Skin epidermis (tissue), 12 donors: Measurements from ENCODE around the gene CCDC191.
A peak's percentile ranks its signal among the peaks of the same experiment; 100 is the strongest.

Source experiments
- H3K27ac ChIP-seq, 21 experiments: fragments of 200-600 bp; sonication (generic) in 11 of 21; one replicate each; pipeline ENCODE4 v1.5.0; 2020; ENCODE audit warnings: mild to moderate bottlenecking in 3 of 21, inconsistent platforms in 2 of 21, moderate library complexity in 2 of 21
- H3K4me3 ChIP-seq, 7 experiments: fragments of 200-600 bp; sonication (generic) in 2 of 7; one replicate each; pipeline ENCODE4 v1.5.0; 2020; ENCODE audit warnings: inconsistent platforms in 2 of 7, mild to moderate bottlenecking in 2 of 7, moderate library complexity in 1 of 7

The CCDC191 gene

DNA sequence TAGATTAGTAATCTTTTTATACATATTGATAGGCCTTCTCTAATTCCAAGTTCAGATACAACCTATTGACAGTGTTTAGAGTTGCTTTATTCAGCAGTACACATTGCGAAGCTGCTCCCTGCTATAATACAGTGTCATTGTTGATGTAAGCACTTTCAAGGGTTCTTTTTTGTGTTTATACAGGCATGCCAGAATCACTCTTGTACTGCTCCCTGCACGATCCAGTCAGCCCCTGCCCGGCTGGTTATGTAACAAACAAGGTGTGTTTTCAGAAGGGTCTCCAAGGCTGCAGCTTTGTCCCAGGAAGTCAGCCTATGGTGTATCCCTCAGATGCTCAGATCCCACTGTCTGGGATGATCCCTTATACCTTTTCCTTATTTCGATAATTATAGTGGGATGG lies 11.5 kb upstream of the CCDC191 start:
- no peak overlapping the region for H3K27ac ChIP-seq
- H3K4me3 ChIP-seq: no peak overlapping the region

DNA sequence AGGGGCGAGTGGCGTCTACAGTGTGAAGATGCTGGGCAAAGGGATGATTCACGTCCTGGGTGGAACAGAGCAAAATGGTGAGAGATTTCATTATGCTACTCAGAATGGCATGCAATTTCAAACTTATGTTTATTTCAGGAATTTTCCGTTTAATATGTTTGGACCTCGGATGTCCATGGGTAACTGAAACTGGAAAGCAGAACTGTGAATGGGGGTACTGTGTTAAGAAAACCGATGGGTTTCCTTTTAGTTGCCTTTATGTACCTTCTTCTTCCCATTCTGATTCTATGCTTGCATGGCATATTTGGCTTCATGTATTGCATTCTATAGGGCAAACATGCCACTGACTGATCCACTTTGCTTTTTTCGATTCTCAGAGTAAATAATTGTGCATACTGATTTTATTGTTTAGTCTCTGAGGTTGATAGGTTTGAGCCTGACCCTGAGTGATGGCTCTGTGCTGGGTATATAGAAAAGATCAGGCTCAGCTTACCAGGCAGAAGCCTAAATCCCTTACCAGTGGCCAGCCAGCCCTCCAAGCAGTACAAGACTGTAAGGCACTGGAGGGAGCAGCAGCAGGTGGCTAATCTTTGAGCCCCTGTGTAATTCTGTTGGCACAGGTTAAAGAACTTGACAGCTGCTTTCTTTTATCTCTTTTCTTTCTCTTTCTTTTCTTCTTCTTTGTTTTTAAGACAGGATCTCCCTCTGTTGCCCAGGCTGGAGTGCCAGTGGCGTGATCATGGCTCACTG lies 4.8 kb upstream of the CCDC191 start:
- H3K4me3 ChIP-seq: no peak overlapping the region
- H3K27ac ChIP-seq: no peak overlapping the region

DNA sequence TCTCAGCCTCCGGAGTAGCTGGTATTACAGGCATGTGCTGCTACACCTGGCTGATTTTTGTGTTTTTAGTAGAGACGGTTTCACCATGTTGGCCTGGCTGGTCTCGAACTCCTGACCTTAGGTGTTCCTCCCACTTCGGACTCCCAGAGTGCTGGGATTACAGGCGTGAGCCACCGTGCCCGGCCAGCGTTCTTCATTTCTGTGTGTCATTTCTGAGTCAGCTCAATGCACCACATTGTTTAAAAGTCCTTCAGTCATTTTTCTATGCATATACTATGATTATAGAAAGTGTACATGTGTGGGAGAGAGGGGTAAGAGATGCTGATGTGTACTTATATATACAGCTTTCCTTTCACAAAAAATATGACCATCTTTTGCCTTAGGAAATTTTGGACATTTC lies 2.3 kb upstream of the CCDC191 start:
- H3K27ac ChIP-seq: no peak overlapping the region
- no peak overlapping the region for H3K4me3 ChIP-seq

DNA sequence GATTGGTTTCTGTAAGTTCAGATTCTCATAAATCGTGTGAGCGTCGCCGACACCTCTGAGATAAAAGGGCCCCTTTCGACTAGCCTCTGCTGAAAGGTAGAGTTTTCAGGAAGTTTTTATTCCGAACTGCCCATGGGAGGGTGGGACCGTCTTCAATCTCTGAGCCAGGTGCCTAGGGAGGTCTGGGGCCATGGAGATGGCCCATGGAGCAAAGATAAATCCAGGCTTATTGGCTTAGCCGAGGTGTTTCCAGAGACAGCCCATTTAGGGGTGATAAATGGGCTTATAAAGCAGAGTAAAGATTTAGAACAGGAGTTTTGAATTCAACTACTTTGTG lies 653 bp upstream of the CCDC191 start:
- peak overlapping the region; percentile 59 to 83 (median 71) for H3K4me3 ChIP-seq
- peak overlapping the region in 20 of 21 experiments; percentile 50 to 91 (median 80) for H3K27ac ChIP-seq

DNA sequence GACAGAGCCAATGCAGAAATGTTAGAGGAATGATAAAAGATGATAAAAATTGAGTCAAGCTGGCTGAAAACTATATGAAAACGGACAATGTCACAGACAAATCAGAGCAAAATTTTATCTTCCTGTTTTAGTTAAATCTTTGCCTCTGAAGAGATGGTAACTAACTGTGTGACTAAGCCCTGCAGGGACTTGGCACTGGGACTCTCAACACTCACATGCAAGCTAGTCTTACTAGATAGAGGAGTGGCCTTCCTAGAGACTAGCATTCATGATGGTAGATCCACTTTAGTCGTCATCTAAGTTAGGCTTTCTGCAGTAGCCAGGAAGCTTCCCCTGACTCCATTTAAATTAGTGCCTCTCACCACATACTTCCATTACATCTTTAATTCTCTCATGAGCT lies 4.1 kb downstream of the CCDC191 start:
- Histone ChIP-seq H3K4me3 (no peak overlapping the region), H3K27ac (no peak overlapping the region)

DNA sequence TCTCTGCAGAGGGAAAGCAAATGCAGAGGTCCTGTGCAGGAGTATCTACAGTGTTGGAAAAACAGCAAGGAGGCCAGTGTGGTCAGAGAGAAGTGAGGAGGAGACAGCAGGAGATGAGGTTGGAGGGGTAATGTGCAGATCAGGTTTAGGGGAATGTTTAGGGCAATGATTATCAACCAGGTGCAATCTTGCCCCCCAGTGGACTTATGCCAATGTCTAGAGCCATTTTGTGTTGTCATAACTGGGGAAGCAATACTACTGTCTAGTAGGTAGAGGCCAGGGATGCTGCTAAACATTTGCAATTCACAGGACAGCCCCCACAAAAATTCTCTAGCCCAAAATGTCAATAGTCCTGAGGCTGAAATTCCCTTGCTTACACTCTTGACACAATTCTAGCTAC lies 13.1 kb downstream of the CCDC191 start:
- Histone ChIP-seq H3K27ac (no peak overlapping the region), H3K4me3 (no peak overlapping the region)

DNA sequence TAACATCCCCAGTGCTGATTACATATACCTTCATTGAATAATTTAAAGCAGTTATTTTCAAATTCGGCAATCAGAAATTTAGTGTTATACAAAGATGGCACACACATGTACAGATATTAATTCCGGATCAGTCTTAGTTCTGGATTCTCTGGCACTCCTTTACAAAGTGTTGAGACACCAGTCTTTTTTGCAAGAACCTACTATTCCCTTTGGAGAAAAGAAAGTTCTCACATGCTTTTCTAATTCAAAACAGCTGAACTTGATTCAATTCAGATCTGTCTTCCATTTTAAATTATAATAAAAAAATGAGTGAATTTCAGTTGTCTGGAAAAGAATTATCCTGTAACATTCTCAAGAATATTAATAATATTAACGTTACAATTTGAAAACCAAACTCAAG lies 20.4 kb downstream of the CCDC191 start:
- H3K27ac ChIP-seq: peak overlapping the region in 3 of 21 experiments; percentile 5 to 49 (median 42)
- no peak overlapping the region for H3K4me3 ChIP-seq

DNA sequence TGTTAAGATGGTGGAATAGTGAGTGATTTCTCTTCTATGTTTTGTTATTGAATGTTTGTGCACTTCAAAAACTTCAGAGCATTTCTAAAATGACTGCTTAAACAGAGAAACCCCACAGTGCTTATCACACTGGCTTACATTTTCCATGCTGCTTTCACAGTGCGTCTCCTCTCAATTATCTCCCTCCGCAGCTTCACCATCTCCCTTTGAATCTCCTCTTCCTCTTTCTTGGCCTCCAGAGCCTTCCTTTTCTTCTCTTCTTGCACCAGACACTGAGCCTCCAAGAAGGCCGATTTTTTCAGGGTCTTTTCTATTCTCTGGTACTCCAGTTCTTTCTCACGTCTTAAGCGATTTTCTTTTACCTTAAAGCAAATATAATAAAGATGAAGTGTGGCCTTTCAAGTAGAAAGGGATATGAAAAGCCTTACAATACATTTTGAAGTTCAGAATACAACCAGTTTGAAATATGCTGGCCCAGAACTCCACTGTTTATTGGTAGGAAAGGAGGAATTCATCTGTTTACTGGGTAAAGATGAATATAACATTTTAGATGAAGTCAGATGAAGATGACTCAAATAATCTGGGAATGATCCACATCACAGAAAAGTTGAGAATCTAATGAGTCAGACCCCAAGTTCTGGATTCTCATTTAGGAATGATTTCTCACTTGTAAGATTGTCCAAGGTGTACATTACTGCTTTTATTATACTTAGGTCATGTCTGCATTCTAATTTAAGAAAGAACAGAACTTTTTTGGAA lies 21.4 kb downstream of the CCDC191 start:
- H3K27ac ChIP-seq: peak overlapping the region in 2 of 21 experiments; percentile 42 to 57
- no peak overlapping the region for H3K4me3 ChIP-seq

DNA sequence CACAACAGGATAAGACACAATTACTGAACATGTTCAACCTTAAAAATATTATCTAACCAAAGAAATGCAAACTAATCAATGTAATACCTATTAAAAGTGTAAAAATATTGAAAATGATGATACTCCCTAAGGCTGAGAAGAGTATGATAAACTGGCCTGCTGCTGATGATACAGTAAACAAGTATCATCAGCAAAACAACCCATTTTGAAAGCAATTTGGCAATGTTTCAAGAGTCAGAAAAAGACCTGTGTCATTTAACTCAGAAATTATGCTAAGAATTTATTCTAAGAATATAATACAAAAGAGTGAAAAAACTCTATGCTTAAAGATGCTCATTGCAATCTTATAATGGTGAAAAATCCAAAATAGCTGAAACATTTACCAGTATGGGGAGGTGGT lies 22.1 kb downstream of the CCDC191 start:
- Histone ChIP-seq H3K4me3 (no peak overlapping the region), H3K27ac (no peak overlapping the region)

DNA sequence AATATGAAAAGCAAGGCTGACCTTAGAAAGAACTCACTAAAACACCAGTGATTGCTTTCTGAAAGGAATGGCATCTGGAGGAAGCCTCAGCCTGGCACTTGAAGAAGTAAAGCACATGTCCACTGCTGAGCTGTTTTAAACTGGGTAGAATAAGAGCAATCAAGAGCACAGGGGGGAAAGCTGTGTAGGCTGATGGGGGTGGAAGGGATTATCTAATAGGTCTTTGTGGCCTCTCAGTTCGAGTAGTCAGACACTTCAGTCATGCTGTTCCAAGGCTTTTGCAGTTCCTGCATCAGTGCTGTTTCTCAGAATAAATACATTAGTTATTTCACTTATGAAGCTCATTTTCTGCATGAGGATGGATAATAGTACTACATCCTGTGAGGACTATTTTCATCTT lies 22.6 kb downstream of the CCDC191 start:
- no peak overlapping the region for H3K4me3 ChIP-seq
- no peak overlapping the region for H3K27ac ChIP-seq

DNA sequence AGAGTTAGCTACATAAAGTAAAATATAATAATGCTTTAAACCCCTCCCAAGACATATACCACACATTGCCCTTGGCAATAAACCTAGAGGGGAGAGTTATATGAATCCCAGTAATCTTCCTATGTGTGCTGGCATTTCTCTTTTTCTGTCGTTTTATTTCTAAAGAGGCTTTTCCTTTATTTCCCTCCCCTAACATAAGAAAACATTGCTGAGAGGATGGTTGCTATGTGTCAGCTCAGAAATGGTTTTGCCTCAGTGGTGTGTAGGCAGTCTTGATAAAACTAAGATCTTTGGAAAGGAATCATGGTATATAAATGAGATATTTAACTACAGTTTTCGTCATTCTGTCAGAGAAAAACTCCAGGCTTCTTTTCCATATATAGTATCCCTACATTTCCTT lies 30.0 kb downstream of the CCDC191 start:
- H3K4me3 ChIP-seq: no peak overlapping the region

DNA sequence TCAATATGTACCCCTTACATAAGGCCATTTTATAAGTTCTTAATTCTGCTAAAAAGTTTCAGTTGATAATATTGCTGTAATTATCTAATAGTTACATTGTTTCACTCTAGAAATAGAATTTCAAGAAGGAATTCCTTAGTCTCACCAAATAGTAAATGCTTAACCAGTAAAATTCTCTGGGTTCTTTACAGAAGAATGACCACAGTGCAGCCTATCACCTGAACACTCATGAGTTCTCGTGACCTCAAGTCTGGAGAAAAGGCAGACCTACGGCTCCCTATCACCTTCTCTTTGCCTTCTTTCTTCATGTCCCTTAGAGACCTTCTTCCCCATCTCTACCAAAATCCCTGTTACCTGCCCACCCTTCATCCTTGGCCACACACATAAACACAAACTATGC lies 30.9 kb downstream of the CCDC191 start:
- Histone ChIP-seq H3K27ac (no peak overlapping the region), H3K4me3 (no peak overlapping the region)

More for the DNA sequence above, 30.0 kb downstream of the CCDC191 start:
- no peak overlapping the region for H3K27ac ChIP-seq

DNA sequence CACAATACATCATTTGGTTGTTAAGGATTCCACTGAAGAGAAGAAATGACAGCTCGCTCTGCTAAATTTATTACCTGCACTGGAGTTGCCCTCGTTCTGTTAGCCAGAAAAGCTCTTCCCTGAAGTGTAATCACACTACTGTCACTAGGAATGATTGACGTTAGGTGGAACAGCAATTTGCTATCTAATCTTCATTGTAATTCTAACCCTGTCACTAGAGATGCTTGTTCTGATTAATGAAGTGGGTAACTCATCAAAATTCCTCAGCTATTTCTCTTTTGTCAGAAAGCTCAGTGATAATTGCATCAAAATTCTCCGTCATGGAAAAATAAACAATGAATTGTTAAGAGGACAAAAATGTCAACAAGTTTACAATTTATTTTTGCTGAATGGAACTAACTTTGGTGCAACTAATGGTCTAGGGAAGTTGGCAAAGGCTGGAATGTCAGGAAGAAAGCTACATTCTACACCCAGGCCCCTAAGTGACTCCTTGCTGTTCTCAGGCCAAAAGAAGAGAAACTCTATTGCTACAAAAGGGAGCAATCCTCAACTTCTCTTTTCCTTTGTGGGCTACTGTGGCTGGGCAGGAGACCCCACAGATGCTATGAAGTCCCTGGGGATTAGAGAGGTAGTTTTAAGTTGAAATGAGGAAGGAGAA lies 34.1 kb downstream of the CCDC191 start:
- no peak overlapping the region for H3K27ac ChIP-seq
- H3K4me3 ChIP-seq: no peak overlapping the region

DNA sequence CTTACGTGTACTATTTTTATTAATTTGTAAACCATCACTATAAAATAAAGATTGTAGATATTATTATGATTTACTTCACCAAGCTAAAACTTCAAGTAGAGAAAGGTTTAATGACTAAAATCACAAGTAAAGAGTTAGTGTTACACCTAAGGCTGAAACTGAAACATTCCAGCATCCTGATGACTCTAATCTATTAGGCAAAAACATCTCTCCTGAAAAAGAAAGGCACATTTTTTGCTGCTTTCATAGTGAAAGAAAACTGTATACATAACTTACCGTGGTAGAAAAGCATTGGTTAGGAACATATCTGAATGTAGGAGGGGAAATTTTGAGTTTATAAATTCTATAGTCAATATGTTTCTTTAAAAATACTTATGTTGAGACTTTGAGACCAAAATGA lies 35.4 kb downstream of the CCDC191 start:
- no peak overlapping the region for H3K27ac ChIP-seq
- no peak overlapping the region for H3K4me3 ChIP-seq

DNA sequence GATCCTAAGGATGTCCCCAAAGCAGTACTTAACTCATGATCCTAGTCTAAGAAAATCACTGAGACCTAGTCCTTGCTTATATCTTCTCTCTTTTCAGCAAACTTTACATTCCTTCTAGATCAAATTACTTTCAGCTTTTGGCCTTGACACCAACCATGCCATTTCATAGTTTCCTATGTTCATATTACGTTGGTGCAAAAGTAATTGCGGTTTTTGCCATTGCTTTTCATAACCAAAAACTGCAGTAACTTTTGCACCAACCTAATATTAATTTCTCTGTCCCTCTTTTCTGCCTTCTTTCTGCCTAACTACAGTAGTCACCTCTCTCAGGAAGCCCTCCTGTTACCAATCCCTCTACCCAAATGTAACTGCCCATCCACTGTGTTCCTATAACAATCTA lies 36.8 kb downstream of the CCDC191 start:
- Histone ChIP-seq H3K27ac (no peak overlapping the region), H3K4me3 (no peak overlapping the region)

DNA sequence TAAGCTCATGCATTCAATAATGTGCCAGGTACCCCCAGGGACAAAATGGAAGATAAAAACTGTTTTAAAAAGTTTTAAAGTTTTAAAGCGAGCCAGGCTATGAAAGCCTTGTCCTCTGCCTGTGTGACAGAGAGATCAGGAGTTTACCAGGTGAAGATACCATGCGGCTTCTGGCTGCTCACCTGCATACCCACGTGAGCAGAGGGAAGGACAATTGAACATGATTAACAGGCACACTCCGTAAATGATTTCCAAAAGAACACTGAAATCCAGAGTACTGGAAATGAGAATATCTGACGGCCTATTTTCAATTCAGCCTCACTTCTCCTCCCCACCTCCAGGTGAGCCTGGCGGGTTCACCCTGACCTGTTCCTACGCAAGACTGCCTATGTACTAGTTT lies 42.1 kb downstream of the CCDC191 start:
- Histone ChIP-seq H3K27ac (no peak overlapping the region), H3K4me3 (no peak overlapping the region)

DNA sequence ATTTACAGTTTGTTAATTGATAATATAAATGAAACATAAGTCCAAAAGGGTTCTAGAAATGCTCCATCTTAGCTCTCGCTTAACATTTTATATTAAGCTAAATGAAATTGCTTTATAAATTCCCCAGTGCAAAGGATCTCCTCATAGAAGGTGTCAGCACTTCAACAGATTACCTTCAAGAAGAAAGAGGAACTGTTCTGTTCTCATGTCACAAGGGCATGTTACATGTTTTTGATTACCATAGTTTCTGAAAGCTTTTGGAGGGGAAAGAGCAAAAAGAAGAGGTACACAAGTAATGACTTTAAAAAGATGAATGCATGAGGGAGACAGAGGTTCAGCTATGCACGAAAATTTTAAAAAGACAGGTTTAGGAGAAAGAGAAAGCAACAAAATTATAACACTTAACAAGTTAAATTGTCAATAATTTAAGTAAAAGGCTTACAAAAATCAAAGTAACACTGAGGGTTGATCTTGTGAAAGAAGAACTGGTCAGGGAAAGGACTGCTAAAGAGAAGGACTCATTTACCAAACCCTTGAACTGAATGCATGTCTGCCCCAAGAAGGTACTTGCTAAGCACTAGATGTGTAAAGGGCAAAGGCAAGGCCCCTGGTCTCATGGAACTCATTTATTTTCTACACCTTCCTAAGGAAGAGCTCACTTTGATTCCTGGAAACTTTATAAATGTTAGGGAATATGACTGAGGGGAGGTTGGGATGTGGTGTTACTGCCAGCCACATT lies 45.1 kb downstream of the CCDC191 start:
- Histone ChIP-seq H3K4me3 (no peak overlapping the region), H3K27ac (no peak overlapping the region)

DNA sequence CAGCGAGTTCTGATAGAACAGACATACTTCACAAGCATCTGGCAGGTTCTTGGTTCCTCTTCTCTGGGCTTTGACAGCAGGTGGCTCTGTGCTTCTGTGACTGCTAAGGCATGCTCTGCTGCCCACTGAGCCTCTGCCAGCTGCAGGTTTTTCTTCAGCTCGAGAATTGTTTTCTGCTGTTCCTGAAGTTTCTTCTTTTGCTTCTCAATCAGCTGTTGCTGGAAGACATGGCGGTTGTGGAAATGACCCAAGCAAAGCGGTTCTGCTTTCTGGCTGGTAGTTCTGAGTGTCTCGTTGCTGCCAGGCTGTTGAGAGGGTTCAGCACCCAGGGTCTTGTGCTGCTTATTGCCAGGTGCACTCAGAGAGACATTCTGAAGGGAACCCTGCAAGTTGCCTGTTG lies 50.8 kb downstream of the CCDC191 start:
- no peak overlapping the region for H3K27ac ChIP-seq
- H3K4me3 ChIP-seq: no peak overlapping the region

DNA sequence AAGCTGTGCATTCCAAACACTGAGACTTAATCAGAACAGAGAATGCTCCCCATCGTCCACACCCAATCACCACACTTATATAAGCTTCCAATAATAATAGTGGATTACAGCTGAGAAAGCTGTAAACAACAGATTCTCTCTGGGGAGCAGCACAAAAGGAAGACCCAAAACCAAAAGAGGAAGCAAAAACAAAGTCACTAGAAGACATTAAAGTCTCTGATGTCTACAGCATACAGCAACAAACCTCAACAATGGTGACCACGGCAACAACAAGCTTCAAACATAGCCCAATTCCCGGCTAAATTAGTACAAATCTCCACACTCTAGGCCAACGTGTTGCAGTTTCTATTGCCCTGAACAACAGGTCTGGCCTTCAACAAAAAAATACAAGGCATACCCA lies 70.8 kb downstream of the CCDC191 start:
- Histone ChIP-seq H3K4me3 (no peak overlapping the region), H3K27ac (no peak overlapping the region)

DNA sequence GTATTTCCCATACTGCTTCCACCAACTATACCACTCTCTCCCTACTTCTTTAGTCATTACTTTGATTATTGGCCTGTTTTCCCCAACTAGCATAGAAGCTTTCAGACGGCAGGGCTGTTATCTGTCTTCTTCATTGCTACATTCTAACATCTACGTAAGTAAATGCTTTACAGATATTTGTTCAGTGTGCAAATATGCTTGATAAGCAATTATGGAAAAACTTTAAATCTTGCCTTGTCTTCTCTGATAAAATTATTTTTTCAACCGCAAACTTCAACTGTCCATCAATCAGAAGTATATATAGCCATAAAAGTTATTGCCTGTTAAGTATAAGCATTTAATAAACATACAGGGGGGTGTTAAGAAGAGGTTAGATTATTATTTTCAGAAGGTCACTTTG lies 72.8 kb downstream of the CCDC191 start:
- H3K27ac ChIP-seq: no peak overlapping the region
- no peak overlapping the region for H3K4me3 ChIP-seq
